Activated CD4-positive, alpha-beta T cell treated with anti-CD3 and anti-CD28 coated beads, Interleukin-2, Interleukin-4, amounts not matched to agents 100 ng/mL and 50 ng/mL, durations not matched to agents 16 hours and 8 hours (primary cell): ENCODE measurements around the gene ACOXL.
"Not testable (repeated sequence)": the region's sequence is repeated elsewhere in the genome, so short reads cannot be mapped to it uniquely, and the experiment has no call there.

Source experiments
- DNase-seq: peaks from one replicate; pipeline ENCODE4 v3.0.0-alpha.2; 2020; ENCODE audit warnings: low spot score

ACOXL gene

DNA sequence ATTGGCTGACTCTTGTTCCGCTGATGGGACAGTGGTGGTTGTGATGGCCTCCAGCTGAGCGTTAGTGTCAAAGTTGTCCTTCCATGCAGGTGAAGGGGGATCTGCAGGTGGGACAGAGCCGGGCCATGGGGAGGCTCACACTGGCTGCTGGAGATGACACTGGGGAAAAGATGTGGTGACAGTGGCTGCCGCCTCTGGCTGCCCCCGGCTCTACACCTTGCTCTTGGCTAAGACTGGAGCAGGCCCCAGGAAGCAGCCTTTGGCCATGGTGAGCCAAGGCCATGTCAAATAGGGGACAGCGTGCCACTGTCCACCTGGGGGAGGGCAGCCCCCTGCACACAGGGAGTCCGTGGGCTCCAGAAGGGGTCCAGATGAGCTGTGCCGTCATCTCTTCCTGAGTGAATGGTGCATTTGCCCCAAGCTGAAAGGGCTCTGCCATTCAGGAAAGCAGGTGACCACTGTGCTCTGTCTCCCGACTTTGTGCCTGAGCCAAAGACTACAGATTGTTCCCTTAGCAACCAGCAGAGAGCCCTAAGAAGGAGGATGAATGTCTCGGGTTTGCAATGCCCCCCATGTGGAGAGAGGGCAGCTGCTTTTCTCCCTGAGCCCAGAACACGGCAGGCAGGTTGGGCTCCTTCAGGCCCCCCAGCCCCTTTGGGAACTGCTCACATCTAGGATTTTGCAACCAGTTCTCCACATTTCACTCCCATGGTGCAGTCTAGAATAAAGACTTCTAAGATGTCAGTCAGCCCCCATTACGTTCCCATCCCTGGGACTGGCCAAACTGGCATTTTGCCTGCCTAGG lies 309.2 kb downstream of the ACOXL start:
- no peak for DNase-seq

DNA sequence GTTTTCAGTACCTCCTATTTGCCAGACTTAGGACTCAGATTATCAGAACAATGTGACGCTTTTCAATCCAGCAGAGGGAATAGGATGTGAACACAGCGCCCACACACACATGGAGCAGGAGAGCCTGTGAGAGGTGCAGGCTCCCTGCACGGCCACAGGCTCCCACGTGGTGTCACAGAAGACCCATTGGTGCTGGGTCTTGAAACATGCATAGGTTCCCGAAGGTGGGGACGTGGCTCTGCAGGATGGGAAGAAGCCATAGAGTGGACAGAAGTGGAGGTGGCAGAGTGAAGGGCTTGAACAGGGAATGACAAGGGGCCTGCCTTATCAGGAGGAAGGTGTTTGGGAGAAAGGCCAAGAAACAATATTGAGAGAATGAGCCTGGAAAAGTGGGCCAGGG lies 309.9 kb downstream of the ACOXL start:
- DNase-seq: no peak

DNA sequence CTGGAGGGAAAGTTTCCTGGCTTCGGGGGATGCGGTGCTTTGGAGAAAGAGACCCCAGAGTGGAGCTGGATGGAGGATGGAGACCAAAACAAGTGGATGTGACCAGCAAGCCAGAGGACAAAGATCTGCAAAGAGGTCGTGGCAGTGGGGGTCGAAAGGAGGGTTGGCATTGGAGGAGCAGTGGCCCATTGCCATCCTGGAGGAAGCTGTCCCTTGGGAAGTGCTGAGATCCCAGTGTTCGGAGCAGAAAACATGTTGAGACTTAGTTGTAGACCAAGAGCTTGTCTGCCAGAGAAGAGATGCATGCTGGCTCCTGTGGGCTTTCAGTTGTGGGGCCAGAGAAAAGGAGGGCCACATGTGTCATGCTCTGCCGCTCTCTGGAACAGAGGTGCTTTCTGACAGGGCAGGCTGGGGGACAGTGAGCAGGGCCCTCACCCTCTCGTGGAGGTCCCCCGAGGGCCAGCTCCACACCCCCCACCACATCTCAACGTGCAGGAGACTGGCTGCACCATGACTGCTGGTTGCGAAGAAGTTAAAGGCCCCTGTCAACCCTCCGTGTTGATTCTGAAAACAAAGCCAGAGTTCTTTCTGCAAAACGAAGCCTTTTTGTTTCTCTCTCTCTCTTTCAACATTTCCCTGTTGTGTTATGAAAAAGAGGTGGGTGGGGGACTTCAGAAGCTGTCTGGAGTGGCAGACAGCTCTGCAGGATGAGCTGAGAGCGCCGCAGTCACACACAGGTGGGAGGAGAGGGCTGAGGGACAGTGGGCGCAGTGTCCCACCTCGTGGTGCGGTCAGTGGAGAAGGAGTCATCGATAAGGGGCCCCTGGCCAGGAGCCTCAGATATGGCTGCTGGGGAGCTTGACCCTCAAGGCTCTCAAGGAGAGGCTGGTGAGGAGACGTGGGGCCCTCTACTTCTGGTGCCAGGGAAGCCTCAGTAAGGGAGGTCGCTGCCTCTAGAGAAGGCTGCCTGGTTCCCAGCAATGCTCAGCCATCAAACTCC lies 310.7 kb downstream of the ACOXL start:
- DNase-seq: no peak

DNA sequence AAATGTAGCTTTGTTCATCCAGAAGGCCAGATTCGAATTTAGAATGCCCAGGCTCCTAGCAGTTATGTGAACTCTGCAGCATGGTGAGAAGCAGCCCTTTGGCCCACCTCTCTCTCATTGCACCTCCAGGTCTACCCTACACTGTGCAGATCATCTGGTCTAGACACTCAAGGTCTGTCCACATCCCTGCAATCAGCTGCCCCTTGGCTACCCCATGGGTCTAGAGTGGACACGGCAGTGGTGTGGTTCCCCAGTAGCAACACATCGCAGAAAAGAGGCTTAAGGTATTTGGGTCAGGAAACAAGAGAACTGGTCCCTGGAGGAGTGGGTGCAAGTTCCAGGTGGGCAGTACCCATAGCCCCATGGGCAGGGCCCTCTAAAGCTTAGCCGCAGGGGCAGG lies 311.7 kb downstream of the ACOXL start:
- DNase-seq: no peak

DNA sequence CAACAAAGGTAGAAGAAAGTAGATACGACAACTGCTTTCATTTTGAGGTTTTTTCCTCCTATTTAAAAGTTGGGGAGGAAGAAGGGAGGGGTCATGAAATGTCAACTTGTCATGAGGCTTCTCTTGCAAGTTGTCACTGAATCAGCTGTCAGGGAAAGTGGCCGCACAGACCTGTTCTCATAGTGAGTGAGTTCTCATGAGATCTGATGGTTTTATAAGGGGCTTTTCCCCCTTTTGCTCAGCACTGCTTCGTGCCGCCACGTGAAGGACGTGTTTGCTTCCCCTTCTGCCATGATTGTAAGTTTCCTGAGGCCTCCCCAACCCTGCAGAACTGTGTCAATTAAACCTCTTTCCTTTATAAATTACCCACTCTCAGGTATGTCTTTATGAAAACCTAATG lies 312.9 kb downstream of the ACOXL start:
- not testable (repeated sequence) for DNase-seq

DNA sequence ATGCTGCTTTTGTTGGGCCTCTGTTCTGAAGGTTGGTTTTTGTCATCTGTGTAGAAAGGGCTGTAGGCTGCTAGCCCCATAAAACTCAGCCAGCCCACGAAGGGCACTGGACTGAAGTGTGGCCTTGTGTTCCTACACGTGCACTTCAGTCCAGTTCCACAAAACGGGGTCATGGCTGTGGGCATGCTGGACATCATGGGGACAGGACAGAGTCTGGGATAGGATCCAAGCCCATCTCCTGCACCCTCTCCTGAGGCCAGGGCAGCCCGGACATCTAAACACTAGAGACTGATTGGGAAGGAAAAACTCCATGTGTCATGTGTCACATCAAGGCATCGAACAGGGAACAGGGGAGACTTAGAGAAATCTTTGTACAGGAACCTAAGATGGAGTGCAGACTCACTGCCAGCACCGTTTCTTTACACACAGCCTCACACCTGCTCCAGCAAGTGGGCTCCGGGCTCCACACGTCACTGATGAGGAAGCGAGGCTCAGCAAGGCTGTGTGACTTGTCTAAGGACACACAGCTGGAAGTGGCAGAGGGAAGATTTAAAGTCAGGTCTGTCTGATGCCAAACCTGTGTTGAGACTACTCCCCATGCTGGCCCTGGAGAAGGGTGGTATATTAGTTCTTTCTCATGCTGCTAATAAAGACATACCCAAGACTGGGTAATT lies 313.5 kb downstream of the ACOXL start:
- no peak for DNase-seq

DNA sequence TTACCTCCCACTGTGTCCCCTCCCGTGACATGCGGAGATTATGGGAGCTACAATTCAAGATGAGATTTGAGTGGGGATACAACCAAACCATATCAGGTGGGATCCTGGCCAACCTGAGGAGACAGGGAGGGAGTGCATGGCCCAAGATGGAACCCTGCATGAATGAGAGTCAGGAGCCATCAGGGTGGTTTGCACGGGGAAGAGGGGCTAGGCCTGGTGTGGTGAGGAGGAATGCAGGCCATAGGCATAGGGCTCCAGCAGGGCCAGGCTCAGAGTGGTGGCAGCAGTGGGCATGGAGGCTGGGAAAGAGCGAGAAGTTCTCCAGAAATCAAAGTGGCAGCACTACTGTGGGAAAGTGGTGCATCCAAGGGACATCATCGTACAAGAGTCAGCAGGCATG lies 314.3 kb downstream of the ACOXL start:
- no peak for DNase-seq

DNA sequence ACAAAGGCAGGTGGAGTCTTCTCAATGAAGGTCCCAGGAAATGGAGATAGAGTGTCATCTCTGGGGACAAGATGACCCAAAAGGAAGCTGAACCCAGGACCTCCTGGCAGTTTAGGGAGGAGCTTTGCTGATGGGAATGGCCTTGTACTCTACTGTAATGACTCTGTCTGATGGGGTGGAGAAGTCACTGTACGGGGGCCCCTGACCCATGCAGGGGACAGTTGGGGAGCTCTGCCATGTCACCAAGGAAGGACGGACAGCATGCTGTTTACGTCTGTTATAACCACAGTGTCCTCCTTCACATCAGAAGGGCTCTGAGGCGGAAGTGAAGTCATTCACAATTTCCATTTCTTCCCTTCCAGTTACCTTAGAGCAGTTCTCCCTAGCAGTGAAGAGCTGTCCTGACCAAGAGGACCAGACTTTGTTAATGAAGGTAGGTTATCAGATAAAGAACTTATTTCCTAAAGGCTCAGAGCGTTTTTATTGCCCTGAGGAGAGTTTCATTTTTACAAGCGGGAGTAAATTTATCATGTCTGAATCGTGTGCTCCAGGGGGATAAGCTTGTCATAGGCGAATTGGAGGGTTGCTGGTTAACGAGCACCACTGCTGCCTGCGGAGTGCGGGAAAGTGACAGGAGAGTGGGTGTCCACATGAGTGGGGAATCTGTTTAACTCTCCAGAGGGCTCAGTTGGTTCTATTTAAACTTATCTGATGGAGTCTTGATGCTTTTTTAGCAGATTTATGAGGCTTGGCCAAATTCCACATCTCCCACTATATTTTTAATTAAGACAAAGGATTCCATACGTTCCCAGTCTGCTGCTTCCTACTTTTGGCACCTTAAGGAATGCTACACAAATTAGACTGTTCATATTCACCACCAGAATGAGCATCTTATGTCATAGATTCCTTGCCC lies 316.7 kb downstream of the ACOXL start:
- no peak for DNase-seq

DNA sequence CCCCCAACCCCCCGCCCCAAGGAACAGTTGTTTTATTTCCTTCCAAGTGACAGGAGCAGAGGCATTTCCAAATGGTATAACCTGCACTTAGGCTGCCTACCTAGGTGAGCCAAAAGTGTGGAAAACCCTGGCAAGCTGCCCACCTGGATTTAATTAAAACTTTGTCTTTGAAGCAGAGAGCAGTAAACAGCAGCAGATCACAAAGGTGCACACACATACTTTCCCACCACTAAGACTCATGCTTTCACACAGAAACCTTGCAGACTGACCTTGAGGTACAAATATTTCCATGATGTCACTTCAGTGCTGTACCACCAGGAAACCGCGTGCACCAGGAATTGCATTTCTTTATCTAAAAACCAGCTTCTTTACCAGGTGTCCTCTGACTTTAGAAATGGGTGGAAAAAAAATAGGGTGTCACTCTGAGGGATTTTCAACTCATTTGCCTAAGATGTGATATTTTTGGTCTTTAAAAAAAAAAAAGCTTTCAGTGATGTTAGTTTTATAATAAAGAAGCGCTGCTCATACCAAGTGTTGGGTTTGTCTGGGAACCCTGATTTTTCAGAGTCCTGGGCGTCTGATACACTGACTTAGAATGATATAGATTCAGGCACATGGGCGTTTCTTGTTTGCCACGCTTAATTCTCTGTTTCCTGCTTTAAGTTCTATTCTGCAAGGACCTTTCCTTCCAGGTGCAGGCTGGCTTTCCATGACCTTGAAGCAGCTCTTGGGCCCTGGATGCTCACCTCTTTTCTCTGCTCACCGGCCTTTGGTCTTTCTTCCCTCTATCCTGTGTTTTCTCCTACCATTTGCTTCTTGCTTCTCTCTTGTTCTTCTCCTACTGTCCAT lies 317.6 kb downstream of the ACOXL start:
- DNase-seq: peak; percentile 24

DNA sequence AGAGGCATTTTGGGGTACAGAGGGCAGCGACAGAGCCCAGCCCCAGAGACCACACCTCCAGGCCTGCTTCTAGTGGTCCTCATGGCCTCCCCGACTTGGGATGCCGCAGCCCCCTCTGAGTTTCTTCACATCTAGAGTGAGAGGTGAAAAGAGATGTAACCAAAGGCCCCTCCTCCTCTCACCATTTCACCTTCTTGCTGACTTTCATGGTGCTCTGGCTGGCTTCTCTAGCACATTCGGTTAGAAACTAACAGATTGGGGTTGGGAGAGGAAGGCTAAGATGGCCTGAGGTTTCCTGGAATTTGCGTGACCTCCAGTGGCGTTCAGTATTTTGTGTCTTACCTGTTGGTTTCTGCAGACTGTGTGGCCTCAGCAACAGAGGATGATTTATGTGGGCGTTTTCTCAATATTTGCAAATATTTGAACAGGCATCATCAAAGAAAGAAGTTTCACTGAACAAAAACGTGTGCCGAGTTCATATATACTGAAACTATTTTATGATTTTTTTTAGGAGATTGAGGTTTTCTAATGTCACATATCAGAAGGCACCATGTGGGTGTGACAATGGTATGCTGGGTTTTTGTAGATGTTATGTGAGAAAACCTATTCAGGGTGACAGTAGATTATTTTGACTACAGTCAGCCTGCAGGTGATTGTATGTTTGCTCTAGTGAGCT lies 318.5 kb downstream of the ACOXL start:
- peak; percentile 8 for DNase-seq

DNA sequence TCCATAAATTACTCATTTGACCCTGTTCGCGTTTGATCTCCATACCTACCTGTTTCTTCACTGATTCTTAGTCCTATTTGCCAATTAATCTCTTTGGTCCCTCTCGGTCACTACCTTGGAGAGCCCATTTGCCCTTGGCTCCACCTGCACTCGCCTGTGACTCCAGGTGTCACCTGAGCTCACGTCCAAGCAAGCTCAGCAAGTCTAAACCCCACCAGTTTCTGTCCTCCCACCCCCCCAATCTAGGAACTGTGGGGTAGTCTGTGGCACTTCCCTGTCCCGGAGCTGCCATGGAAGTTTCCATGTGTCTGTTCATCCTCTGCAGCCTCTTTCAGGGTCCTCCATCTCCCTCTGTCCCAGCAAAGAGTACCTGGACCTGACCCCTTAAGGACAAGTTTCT lies 320.2 kb downstream of the ACOXL start:
- no peak for DNase-seq

DNA sequence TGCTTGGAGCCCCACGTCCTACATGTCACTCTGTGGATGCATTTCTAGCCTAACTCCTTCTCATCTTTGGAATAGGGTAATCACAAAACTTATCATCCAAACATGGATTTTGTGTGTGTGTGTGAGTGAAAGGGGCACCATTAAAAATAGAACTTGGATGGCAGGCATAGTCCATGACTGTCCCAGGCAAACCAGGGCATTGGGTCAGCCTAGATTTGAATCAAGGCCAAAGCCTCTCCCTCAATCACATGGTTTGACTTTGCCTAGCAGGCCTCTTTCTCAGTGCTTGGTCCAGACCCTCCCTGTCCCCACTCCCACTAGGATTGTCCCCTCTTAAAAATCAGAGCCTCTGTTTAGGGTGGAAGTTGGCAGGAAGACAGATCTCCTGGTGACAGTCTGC lies 320.9 kb downstream of the ACOXL start:
- DNase-seq: no peak

DNA sequence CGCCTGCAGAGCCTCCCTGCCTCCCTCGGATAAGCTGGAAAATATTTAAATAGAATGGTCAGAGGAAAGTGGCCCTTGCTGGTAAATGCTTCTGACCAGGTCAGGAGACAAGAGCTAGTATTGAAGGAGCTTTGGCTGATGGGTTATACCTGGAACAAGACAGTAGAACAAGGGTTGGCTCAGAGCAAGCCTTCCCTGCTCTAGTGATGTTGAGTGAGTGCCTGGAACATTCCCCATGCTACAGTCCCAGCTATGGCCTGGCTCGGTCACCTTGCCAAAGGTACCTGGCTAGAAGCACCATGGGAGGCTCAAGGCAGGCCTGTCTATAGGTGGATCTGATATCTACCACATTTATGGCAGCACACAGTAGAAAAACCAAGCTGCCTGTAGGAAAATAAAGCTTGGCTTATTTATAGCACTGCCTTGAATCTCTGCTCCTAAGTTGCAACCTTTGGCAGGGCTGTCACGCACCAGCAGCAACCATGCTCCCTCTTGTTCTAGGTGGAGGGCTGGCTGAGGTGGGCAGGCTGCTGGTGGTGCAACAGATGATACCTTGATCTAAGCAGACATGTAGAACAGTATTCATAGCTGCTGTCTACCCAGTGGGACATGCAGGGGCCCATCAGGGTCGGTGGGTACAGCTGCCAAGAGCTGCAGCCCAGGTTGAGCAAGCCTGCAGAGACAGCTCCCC lies 321.6 kb downstream of the ACOXL start:
- DNase-seq: no peak

DNA sequence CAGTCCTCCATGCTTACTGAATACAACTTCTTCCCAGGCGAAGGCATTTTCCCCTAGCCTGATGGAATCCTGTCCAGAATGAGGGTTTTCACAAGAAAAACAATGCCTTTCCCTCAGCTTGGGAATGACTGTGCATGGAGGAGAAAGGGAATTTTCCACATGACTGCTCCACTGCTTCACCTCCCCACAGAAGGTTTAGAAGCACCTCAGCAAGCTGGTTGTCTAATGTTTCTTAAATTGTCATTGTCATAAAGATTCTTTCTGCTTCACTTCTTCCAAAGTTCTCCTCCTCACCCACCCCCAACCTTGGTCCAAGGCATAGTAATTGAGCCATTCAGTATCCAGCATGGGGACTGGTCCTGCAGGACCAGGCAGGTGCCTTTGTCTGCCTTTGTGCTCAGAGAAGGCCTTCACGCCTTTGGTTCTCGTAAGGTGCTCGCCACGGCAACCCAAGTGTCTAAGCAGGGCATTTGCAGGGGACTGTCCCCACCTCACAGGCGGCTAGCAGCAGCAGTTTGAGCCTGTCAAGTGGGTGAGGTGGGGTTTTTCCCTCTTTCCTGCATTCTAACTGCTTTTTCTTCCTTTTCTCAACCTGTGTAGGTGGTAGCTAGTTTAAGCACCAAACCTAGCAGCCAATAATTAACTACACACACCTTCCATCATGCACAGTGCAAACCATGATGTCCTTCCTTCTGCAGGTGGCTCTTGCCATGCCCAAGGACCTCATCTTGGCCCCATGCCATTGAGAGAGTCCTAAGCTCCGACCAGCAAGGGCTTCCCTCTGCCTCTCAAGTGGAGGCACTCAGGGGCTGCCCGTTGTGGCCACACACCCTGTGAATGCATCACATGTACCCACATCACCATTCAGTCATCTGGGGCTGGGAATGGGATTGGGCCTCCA lies 322.7 kb downstream of the ACOXL start:
- peak; percentile 29 for DNase-seq

DNA sequence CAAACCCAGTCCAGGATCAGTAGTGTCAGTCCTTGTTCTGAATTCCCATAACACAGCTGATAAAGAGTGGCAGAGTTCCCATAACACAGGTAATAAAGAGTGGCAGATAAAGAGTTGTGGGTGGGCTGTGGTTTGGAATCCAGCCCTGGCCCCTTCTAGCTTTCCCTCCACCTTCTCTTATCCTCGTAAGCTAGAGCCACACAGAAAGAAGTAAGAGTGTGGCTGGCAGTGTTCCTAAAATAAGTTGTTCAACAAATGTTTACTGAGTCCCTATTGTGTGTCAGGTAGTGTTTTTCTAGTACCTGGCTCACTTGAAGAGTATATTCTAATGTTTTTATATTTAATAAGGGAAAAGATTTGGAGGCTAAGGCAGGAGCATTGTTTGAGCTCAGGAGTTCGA lies 323.4 kb downstream of the ACOXL start:
- DNase-seq: no peak

DNA sequence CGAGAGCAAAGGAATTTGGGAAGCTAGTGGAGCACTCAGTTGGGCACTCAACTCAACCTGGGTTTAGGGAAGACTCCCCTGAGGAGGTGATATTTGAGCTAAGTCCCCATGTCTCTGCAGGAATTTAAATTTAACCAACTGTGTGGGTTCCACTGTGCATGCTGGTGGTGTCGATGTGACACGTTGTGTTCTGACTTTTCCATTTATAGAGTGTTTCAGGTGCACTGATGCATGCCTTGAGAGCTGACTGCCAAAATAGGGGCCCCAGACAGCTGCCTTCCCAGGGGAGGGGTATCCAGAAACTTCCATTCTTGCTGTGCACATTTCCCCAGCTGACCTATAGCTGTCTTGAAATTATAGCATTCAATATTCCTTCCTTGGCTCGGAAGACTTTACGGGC lies 324.7 kb downstream of the ACOXL start:
- DNase-seq: no peak

DNA sequence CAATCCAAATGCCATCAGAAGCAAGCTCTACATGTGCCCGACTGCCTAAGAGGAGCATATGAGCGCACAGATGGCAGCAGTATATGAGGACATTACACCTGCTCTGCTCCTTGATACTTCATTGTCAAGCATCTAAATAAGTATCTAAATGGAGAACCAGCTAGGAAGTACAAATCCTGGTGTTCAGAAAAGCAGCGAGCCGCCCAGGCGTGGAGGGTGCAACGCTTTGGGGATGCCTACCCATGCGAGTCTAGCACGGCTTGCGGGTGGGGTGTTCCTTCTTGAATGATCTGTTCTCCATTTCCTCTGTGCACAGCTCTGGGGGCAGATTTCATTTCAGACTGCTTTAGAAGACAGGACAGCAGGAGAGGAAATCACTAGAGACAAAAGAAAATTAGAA lies 325.3 kb downstream of the ACOXL start:
- no peak for DNase-seq

DNA sequence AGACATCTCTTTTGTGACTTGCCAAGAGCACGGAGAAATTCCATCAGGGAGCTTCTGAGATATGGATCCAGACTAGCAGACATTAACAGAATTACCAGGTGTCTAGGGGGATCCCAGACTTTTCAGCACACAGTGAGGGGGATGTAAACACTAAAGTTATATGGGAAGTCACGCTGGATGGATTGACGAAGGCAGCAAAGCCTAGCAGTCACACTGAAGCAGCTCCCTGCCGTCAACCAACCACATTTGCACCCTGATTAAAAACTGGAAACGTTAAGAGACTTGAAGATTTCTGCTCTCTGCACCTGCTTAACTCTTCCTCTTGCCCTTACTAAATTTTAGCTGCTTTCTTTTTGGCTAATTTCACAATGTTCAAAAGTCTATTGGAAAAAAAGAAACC lies 325.9 kb downstream of the ACOXL start:
- DNase-seq: no peak
